Adipocyte (in vitro differentiated cells): ENCODE data around the gene GNG7.
"Not testable (repeated sequence)": the region's sequence is repeated elsewhere in the genome, so short reads cannot be mapped to it uniquely, and the experiment has no call there.

Experiments
- DNase-seq: peaks from one replicate; pipeline ENCODE4 v3.0.0-alpha.2; 2015; ENCODE audit warnings: low read depth
- H3K27me3 ChIP-seq: replicated peaks from 2 replicates; pipeline ENCODE4 v1.7.0; 2013; ENCODE audit warnings: mild to moderate bottlenecking, low read length, moderate library complexity; ENCODE audit not compliant: control insufficient read depth, insufficient read depth
- H3K36me3 ChIP-seq: 2 replicates; pipeline ENCODE4 v1.7.0; 2013; ENCODE audit warnings: low read length, mild to moderate bottlenecking, moderate library complexity; ENCODE audit not compliant: control insufficient read depth, insufficient read depth, severe bottlenecking
- H3K4me1 ChIP-seq: 2 replicates; pipeline ENCODE4 v1.7.0; 2013; ENCODE audit warnings: mild to moderate bottlenecking, low read length, moderate library complexity; ENCODE audit not compliant: control insufficient read depth, insufficient read depth
- H3K4me3 ChIP-seq: 2 replicates; pipeline ENCODE4 v1.7.0; 2013; ENCODE audit warnings: mild to moderate bottlenecking, low read length, moderate library complexity
- H3K9ac ChIP-seq: 2 replicates; pipeline ENCODE4 v1.7.0; 2013; ENCODE audit warnings: mild to moderate bottlenecking, low read length, moderate library complexity
- H3K9me3 ChIP-seq: 2 replicates; pipeline ENCODE4 v1.7.0; 2013; ENCODE audit warnings: mild to moderate bottlenecking, low read length, moderate library complexity; ENCODE audit not compliant: control insufficient read depth

The GNG7 gene

GRCh38 chr19:2612619-2613249 lies 89.8 kb downstream of the GNG7 start:
- DNase-seq = no peak
- no peaks in the 10 kb centered on the region for H3K36me3 ChIP-seq
- H3K4me3 ChIP-seq = no peak overlapping the region
- H3K27me3 ChIP-seq = no peaks in the 10 kb centered on the region
- H3K4me1 ChIP-seq = peaks cover 13% of the 10 kb centered on the region
- H3K9me3 ChIP-seq = peaks cover 5% of the 10 kb centered on the region
- no peak overlapping the region for H3K9ac ChIP-seq

- DNase-seq = no peak
- Histone ChIP-seq H3K4me3 (no peak overlapping the region), H3K9me3 (peaks cover 5% of the 10 kb centered on the region), H3K9ac (no peak overlapping the region), H3K36me3 (no peaks in the 10 kb centered on the region), H3K4me1 (peaks cover 12% of the 10 kb centered on the region), H3K27me3 (no peaks in the 10 kb centered on the region)
These were observed 90.7 kb downstream of the GNG7 start for GRCh38 chr19:2611483-2612464.

GRCh38 chr19:2610637-2611482 lies 91.6 kb downstream of the GNG7 start:
- H3K9me3 ChIP-seq = peaks cover 5% of the 10 kb centered on the region
- H3K4me1 ChIP-seq = peaks cover 9% of the 10 kb centered on the region
- DNase-seq = peak; percentile 98
- peak overlapping the region; percentile 72 for H3K4me3 ChIP-seq
- H3K36me3 ChIP-seq = no peaks in the 10 kb centered on the region
- H3K9ac ChIP-seq = peak overlapping the region; percentile 73
- H3K27me3 ChIP-seq = no peaks in the 10 kb centered on the region

- DNase-seq = no peak
- Histone ChIP-seq H3K9me3 (peaks cover 2% of the 10 kb centered on the region), H3K36me3 (no peaks in the 10 kb centered on the region), H3K27me3 (no peaks in the 10 kb centered on the region), H3K4me3 (no peak overlapping the region), H3K4me1 (peaks cover 9% of the 10 kb centered on the region), H3K9ac (no peak overlapping the region)
These were observed 92.9 kb downstream of the GNG7 start for GRCh38 chr19:2609389-2610116.

- H3K36me3 ChIP-seq, H3K27me3 ChIP-seq, H3K9ac ChIP-seq, DNase-seq, H3K9me3 ChIP-seq, H3K4me3 ChIP-seq, H3K4me1 ChIP-seq: not testable (repeated sequence)
These were observed 93.5 kb downstream of the GNG7 start for GRCh38 chr19:2609034-2609388.

GRCh38 chr19:2608602-2608922 lies 93.9 kb downstream of the GNG7 start:
- H3K4me3 ChIP-seq = no peak overlapping the region
- H3K9ac ChIP-seq = no peak overlapping the region
- DNase-seq = no peak
- H3K4me1 ChIP-seq = peaks cover 2% of the 10 kb centered on the region
- no peaks in the 10 kb centered on the region for H3K36me3 ChIP-seq
- H3K9me3 ChIP-seq = no peaks in the 10 kb centered on the region
- no peaks in the 10 kb centered on the region for H3K27me3 ChIP-seq

DNA sequence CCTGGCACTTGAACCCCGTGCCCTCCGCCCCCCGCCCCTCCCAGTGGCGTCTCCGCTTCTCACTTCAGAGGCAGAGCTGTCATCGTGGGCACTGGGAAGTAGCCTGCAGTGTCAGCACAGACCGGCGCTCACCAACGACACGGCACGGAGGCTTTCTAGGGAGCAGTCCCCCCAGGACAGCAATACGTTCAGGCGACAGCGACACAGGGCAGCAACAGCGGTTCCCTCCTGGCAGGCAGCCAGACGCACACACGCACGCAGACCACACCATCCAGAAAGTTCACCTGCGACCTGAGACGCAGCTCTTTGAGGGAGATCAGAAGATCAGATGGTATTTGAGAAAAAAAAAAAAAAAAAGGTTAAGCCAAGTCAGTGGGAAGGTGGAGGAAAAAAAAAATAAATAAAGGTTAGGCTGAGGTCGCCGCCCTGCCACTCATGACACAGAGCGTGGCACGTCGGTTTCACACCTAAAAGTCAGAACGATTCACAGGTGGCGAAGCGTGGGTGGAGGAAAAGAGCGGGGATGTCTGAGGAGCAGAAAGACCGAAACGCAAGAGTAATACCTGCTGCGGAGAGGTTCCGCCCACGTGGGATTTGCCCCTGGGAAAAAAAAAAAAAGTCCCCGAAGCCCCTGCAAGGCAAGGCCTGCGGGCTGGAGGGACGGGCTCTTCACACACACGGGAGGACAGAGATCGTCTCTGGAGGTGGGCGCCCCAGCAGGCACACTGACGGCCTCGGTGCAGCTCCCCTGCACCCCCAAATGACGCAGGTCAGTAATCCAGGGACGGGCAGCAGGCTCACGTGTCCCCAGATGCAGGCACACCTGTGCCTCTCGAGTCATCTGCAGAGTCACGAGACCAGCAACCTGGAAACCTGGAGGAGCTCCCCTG lies 94.5 kb downstream of the GNG7 start:
- Histone ChIP-seq H3K4me1 (peaks cover 5% of the 10 kb centered on the region), H3K36me3 (no peaks in the 10 kb centered on the region), H3K4me3 (no peak overlapping the region), H3K27me3 (no peaks in the 10 kb centered on the region), H3K9ac (no peak overlapping the region), H3K9me3 (no peaks in the 10 kb centered on the region)
- no peak for DNase-seq

GRCh38 chr19:2606774-2607173 lies 95.7 kb downstream of the GNG7 start:
- H3K27me3 ChIP-seq = not testable (repeated sequence)

DNA sequence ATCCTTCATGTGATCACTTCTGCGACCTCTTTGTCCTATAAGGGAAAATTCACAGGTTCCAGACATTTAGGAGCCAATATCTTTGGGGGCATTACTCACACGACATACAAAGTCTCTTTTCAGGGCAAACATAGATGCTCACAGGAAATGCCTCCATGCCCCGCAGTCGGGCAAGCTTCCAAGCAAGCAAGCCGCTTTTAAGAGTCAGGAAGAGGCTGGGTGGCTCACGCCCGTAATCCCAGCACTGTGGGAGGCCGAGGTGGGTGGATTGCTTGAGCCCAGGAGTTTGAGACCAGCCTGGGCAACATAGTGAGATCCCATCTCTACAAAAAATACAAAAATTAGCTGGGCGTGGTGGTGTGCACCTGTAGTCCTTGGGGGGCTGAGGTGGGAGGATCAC lies 96.6 kb downstream of the GNG7 start:
- H3K9ac ChIP-seq, H3K4me3 ChIP-seq, H3K27me3 ChIP-seq, DNase-seq, H3K9me3 ChIP-seq, H3K36me3 ChIP-seq: not testable (repeated sequence)
- peaks cover 16% of the 10 kb centered on the region for H3K4me1 ChIP-seq

More at GRCh38 chr19:2606774-2607173, 95.7 kb downstream of the GNG7 start:
- H3K4me1 ChIP-seq = peaks cover 16% of the 10 kb centered on the region
- DNase-seq, H3K9ac ChIP-seq, H3K4me3 ChIP-seq, H3K9me3 ChIP-seq, H3K36me3 ChIP-seq: not testable (repeated sequence)

DNA sequence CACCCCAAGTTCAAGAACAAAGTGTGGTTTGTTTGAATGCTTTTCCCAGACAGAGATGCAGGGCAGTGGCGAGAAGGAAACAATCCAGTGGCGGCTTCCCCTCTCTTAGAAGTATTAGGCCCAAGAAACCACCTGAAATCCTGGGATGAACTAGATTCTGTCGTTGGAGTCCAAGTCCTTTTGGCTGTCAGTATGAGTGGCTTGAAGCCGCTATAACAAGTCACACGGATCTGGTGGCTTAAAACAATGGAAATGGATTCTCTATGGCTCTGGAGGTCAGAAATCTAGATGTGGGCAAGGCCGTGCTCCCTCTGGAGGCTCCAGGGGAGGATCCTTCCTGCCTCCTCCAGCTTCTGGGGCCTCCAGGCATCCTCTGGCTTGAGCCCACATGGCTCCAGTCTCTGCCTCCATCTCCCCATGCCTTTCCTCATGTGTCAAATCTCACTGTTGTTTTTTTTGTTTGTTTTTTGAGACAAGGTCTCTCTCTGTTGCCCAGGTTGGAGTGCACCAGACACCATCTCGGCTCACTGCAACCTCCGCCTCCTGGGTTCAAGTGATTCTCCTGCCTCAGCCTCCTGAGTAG lies 97.7 kb downstream of the GNG7 start:
- Histone ChIP-seq H3K4me3 (no peak overlapping the region), H3K4me1 (peaks cover 16% of the 10 kb centered on the region), H3K9ac (no peak overlapping the region), H3K9me3 (no peaks in the 10 kb centered on the region), H3K36me3 (no peaks in the 10 kb centered on the region), H3K27me3 (no peaks in the 10 kb centered on the region)
- no peak for DNase-seq
